HUES6 (cell line): Measurements from ENCODE around the gene POU2F1.

Experiments used
- H3K27ac ChIP-seq: 2 replicates; pipeline ENCODE4 v1.7.0; 2013; ENCODE audit warnings: low read depth, mild to moderate bottlenecking, low read length, inconsistent platforms
- H3K27me3 ChIP-seq: 2 replicates; pipeline ENCODE4 v1.6.1; 2013; ENCODE audit warnings: low read length; ENCODE audit not compliant: control insufficient read depth, insufficient read depth
- H3K36me3 ChIP-seq: 2 replicates; pipeline ENCODE4 v1.6.1; 2013; ENCODE audit warnings: low read length; ENCODE audit not compliant: control insufficient read depth, insufficient read depth
- H3K4me1 ChIP-seq: 2 replicates; pipeline ENCODE4 v1.6.1; 2013; ENCODE audit warnings: low read length; ENCODE audit not compliant: control insufficient read depth, insufficient read depth
- H3K4me3 ChIP-seq: 2 replicates; pipeline ENCODE4 v1.5.1; 2013; ENCODE audit warnings: low read depth, low read length
- H3K9ac ChIP-seq: one replicate; pipeline ENCODE4 v1.6.1; 2013; ENCODE audit warnings: mild to moderate bottlenecking, low read length
- H3K9me3 ChIP-seq: 2 replicates; pipeline ENCODE4 v1.6.1; 2013; ENCODE audit warnings: low read depth, low read length; ENCODE audit not compliant: control insufficient read depth, insufficient read depth

Gene POU2F1

DNA sequence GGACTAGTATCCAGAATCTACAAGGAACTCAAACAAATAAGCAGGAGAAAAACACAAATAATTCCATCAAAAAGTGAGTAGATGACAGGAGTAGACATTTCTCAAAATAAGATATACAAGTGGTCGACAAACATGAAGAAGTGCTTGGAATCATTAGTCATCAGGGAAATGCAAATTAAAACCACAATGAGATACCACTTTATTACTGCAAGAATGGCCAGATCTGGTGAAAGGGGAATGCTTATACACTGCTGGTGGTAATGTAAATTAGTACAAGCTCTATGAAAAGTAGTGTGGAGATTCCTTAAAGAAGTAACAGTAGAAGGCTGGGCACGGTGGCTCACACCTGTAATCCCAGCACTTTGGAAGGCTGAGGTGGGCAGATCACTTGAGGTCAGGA is 73.8 kb downstream of the POU2F1 start:
- no peaks in the 10 kb centered on the region for H3K36me3 ChIP-seq
- no peaks in the 10 kb centered on the region for H3K4me1 ChIP-seq
- no peaks in the 10 kb centered on the region for H3K27me3 ChIP-seq
- H3K4me3 ChIP-seq: no peak overlapping the region
- H3K27ac ChIP-seq: no peak overlapping the region
- H3K9ac ChIP-seq: no peak overlapping the region
- peaks cover 2% of the 10 kb centered on the region; the same call in 1 of the 2 replicates for H3K9me3 ChIP-seq

DNA sequence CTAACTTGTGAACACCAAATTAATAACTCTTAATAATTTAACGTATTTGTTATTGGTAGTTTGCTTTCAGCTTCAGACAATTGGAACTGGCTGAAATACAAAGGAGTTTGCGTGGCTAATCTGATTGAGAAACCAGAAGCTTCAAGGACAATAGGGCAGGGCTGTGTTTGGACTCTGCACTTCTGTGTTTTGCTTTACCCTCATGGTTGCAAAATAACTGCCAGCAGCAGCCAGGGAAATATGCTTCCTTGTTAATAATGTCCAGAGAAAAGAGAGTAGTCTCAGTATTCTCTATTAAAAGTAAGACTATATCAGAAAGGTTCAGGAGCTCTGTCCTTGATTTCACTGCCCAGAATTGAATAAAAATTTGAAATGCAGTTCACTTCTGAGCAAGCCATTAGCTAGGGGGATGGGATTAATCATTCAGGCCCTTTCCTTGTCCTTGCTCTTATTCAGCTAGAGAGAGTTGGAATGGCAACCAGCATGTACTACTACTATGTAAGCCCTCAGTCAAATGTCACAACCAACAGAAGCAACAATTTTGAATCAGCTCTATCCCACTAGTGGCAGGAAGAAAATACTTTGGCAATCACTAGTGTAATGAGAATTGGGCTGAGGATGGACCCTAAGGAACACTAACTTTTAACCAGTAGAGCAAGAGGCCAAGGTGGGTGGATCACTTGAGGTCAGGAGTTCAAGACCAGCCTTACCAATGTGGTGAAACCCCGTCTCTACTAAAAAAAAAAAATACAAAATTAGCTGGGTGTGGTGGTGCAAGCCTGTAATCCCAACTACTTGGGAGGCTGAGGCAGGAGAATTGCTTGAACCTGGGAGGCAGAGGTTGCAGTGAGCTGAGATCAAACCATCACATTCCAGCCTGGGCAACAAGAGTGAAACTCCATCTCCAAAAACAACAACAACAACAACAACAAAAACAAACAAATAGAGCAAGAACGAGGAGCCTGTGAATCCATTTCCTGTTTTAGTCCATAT is 76.8 kb downstream of the POU2F1 start:
- Histone ChIP-seq H3K4me1 (no peaks in the 10 kb centered on the region), H3K4me3 (no peak overlapping the region)

DNA sequence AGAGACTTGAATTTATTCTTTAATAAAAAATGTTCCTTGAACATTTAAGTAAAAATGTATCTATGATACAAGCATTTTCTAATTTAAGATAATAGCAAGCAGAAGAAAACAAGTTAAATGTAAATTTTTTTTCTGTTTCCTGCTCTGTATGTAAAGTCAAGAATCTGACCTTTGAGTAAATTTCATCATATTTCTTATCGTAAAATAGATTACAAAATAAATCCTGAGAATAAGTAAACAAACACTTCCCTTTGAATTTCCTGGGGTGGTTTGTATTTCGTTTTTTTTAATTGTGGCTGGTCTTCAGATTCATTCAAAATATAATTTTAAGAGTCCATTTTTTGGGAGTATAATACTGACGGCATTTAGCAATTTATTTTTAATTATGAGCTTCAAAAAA is 77.6 kb downstream of the POU2F1 start:
- Histone ChIP-seq H3K4me1 (0 out of 2 replicates have a peak, but pooled peaks cover 2% of the 10 kb centered on the region), H3K9me3 (no peaks in the 10 kb centered on the region), H3K36me3 (no peaks in the 10 kb centered on the region), H3K9ac (no peak overlapping the region), H3K27ac (no peak overlapping the region), H3K27me3 (no peaks in the 10 kb centered on the region), H3K4me3 (no peak overlapping the region)

More for the DNA sequence above, 76.8 kb downstream of the POU2F1 start:
- Histone ChIP-seq H3K36me3 (no peaks in the 10 kb centered on the region), H3K9me3 (peaks cover 2% of the 10 kb centered on the region; the same call in 1 of the 2 replicates), H3K27ac (no peak overlapping the region), H3K9ac (no peak overlapping the region), H3K27me3 (no peaks in the 10 kb centered on the region)

DNA sequence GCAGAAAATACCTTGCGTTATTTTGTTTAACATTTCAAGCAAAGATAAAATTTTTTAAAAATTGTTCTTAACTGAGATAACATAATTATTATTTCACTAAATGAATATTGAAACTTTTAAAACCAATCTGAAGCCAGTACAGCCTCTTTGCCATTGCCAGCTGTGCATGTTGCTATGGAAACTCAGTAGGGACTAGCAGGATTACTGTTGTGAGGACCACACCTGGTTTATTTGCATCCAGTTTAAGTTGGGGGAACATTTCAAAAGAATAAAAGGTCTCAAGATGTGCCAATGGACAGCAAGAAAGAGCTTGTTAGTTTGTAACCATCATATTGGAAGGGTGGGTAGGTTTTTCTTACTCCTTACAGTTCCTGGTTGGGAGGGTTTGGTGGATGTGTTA is 80.7 kb downstream of the POU2F1 start:
- no peaks in the 10 kb centered on the region for H3K27me3 ChIP-seq
- 0 out of 2 replicates have a peak, but pooled peaks cover 2% of the 10 kb centered on the region for H3K4me1 ChIP-seq
- H3K4me3 ChIP-seq: no peak overlapping the region
- H3K36me3 ChIP-seq: no peaks in the 10 kb centered on the region
- H3K27ac ChIP-seq: no peak overlapping the region
- H3K9ac ChIP-seq: no peak overlapping the region
- no peaks in the 10 kb centered on the region for H3K9me3 ChIP-seq

DNA sequence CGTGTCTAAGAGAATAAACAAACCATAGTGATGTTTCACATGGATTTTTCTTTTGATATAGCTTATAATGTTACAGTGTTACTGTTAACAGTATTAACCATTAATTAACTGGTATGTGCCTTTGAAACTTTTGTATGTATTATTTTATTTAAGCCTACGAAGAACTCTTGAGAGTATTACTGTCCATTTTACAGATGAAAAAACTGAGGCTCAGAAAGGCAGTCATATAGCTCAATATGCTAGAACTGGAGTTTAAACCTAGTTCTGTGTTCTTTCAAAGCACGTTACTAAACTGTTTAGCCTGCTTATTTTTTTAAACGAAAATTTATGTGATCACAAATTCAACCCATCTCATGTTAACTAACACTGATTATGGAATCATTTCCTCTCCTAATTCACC is 83.5 kb downstream of the POU2F1 start:
- Histone ChIP-seq H3K4me1 (0 out of 2 replicates have a peak, but pooled peaks cover 2% of the 10 kb centered on the region), H3K27ac (no peak overlapping the region), H3K27me3 (no peaks in the 10 kb centered on the region), H3K4me3 (no peak overlapping the region), H3K9ac (no peak overlapping the region), H3K36me3 (no peaks in the 10 kb centered on the region), H3K9me3 (no peaks in the 10 kb centered on the region)

DNA sequence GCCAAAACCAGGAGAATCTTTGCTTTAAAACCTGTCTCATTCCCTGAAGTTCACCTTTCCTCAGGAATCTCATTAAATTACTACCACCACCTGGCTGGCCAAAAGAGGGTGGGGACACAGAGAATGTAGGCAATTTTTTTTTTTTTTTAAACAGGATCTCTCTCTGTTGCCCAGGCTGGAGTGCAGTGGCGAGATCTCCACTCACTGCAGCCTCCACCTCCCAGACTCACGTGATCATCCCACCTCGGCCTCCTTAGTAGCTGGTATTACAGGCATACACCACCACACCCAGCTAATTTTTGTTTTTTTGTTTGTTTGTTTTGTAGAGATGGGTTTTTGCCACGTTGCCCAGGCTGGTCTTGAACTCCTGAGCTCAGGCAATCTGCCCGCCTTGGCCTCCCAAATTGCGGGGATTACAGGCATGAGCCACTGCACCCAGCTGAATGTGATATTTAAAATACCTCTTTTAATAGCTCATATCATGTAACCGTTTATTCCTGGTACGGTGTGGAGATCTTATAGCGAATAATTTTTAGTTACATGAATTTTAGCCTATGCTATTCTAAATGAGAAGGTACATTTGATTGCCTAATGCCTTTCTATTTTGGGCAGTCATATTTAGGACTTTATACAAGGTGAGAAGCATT is 84.5 kb downstream of the POU2F1 start:
- H3K4me1 ChIP-seq: 0 out of 2 replicates have a peak, but pooled peaks cover 2% of the 10 kb centered on the region
- H3K36me3 ChIP-seq: no peaks in the 10 kb centered on the region
- no peak overlapping the region for H3K4me3 ChIP-seq
- no peaks in the 10 kb centered on the region for H3K27me3 ChIP-seq
- no peaks in the 10 kb centered on the region for H3K9me3 ChIP-seq
- H3K9ac ChIP-seq: no peak overlapping the region
- no peak overlapping the region for H3K27ac ChIP-seq

DNA sequence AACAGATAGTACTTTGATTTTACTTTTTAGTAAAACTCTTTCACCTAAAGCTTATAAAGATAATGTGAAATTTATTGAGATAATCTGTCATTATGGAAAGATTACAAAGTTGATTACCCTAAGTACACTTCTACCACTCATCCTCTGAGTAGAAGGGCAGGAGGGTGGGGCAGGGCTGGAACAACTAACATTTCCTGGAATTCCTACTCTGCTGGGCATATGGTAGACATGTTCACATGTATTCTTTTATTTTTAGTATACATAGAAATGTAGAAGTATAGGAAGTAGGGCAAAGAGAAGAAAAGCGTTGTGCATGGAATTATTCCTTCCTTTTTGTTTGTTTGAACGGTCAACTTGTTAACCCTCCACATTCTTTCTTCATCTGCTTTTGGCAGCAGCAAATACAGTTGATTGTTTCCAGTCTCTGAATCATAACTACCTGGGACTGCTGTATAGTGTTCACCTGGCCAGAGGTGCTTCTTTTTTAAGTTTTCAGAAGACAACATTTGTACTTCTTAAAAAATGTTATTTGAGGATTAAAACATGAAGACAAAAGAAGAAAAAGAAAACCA is 85.1 kb downstream of the POU2F1 start:
- Histone ChIP-seq H3K27ac (no peak overlapping the region), H3K36me3 (no peaks in the 10 kb centered on the region), H3K4me1 (0 out of 2 replicates have a peak, but pooled peaks cover 2% of the 10 kb centered on the region), H3K9me3 (no peaks in the 10 kb centered on the region), H3K27me3 (no peaks in the 10 kb centered on the region), H3K9ac (no peak overlapping the region), H3K4me3 (no peak overlapping the region)

DNA sequence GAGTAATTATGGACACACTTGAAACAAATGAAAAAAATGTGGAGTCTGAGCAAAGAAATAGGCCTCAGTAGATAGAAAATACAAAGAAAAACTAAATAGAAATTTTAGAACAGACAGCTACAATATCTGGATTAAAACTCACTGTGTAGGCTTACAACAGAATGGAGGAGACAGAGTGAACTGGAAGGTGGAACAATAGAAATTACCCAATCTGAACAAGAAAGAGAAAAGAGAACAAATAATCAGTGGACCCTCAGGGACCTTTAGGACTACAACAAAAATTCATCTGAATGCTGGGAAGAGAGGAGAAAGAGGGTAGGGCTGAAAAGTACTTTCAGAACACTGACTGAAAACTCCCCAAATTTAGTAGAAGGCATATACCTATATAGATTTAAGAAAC is 90.0 kb downstream of the POU2F1 start:
- no peaks in the 10 kb centered on the region for H3K27me3 ChIP-seq

DNA sequence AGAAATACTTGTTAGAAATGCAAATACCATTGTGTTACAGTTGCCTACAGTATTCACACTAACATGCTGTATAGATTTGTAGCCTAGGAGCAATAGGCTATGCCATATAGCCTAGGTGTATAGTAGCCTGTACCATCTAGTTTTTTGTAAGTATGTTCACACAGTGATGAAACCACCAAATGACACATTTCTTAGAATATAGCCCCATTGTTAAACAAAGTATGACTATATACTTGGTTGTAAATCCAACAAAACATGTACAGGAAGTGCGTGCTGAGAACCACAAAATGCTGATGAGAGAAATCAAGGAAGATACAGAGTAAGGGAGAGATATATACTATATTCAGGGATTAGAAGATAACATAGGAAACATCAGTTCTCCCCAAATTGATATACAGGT is 92.2 kb downstream of the POU2F1 start:
- Histone ChIP-seq H3K9ac (no peak overlapping the region), H3K27ac (no peak overlapping the region), H3K4me3 (no peak overlapping the region), H3K9me3 (peaks cover 35% of the 10 kb centered on the region), H3K27me3 (no peaks in the 10 kb centered on the region), H3K4me1 (no peaks in the 10 kb centered on the region), H3K36me3 (peaks cover 21% of the 10 kb centered on the region)

More for the DNA sequence above, 90.0 kb downstream of the POU2F1 start:
- H3K9ac ChIP-seq: no peak overlapping the region
- H3K9me3 ChIP-seq: peaks cover 15% of the 10 kb centered on the region
- peaks cover 9% of the 10 kb centered on the region for H3K36me3 ChIP-seq
- H3K27ac ChIP-seq: no peak overlapping the region
- no peaks in the 10 kb centered on the region for H3K4me1 ChIP-seq
- H3K4me3 ChIP-seq: no peak overlapping the region

DNA sequence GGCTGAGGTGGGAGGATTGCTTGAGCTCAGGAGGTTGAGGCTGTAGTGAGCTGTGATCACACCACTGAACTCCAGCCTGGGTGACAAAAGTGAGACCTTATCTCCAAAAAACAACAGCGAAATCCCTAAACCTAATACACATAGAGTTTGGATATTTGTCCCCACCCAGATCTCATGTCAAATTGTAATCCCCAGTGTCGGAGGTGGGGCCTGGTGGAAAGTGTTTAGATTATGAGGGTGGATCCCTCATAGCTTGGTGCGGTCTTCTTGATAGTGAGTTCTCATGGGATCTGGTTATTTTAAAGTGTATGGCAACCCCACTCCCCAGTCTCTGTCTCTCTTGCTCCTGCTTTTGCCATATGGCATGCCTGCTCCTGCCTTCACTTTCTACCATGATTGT is 94.0 kb downstream of the POU2F1 start:
- no peaks in the 10 kb centered on the region for H3K4me1 ChIP-seq
- H3K9me3 ChIP-seq: peaks cover 52% of the 10 kb centered on the region
- H3K36me3 ChIP-seq: peaks cover 25% of the 10 kb centered on the region
- H3K9ac ChIP-seq: no peak overlapping the region
- no peak overlapping the region for H3K4me3 ChIP-seq
- H3K27me3 ChIP-seq: no peaks in the 10 kb centered on the region
- H3K27ac ChIP-seq: no peak overlapping the region

DNA sequence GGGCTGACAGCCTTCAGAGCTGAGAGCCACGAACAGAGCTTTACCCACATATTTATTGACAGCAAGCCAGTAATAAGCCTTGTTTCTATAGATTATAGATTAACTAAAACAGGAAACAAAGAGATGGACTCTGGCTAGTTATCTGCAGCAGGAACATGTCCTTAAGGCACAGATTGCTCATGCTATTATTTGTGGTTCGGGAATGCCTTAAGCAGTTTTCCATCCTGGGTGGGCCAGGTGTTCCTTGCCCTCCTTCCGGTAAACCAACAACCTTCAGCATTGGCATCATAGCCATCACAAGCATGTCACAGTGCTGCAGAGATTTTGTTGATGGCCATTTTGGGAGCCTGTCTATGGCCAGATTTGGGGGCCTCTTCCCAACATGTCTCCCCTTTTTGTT is 96.8 kb downstream of the POU2F1 start:
- H3K9me3 ChIP-seq: peaks cover 79% of the 10 kb centered on the region
- no peaks in the 10 kb centered on the region for H3K27me3 ChIP-seq
- no peak overlapping the region for H3K4me3 ChIP-seq
- H3K4me1 ChIP-seq: no peaks in the 10 kb centered on the region
- peaks cover 25% of the 10 kb centered on the region for H3K36me3 ChIP-seq
- no peak overlapping the region for H3K9ac ChIP-seq
- H3K27ac ChIP-seq: no peak overlapping the region
